CD4-positive, alpha-beta T cell treated with Interleukin-15 for 4 hours (primary cell): ENCODE data around the gene SCUBE1.
A peak's percentile ranks its signal among the peaks of the same experiment; 100 is the strongest.

Source experiments
- DNase-seq: peaks from one replicate; pipeline ENCODE4 v3.0.0-alpha.2; 2020; ENCODE audit warnings: low spot score

The SCUBE1 gene

GRCh38 chr22:43155789-43156188 is 187.4 kb downstream of the SCUBE1 start:
- no peak for DNase-seq

GRCh38 chr22:43154887-43155536 is 188.2 kb downstream of the SCUBE1 start:
- DNase-seq = no peak

GRCh38 chr22:43153899-43154298 is 189.3 kb downstream of the SCUBE1 start:
- no peak for DNase-seq

GRCh38 chr22:43152357-43153071 is 190.7 kb downstream of the SCUBE1 start:
- peak; percentile 63 for DNase-seq

- no peak for DNase-seq
These were observed 191.2 kb downstream of the SCUBE1 start for GRCh38 chr22:43152003-43152356.

GRCh38 chr22:43151251-43152002 is 191.7 kb downstream of the SCUBE1 start, which contains the start of gene TSPO:
TSS of gene TSPO (plus strand) at chr22:43151559. CDS start at chr22:43159239, 7,680 bp downstream.
- peak; percentile 54 for DNase-seq

- DNase-seq = no peak
These were observed 192.4 kb downstream of the SCUBE1 start for GRCh38 chr22:43150731-43151206.

GRCh38 chr22:43148581-43148980 is 194.6 kb downstream of the SCUBE1 start:
- DNase-seq = no peak

- no peak for DNase-seq
These were observed 195.4 kb downstream of the SCUBE1 start for GRCh38 chr22:43147821-43148220.
